Neural crest cell (in vitro differentiated cells): ENCODE results near the gene ATRN. TPM values are rescaled to one million over a fixed set of nuclear protein-coding genes. Genes with fewer than 3 reads are reported as not detected.
"Not testable (repeated sequence)": the region's sequence is repeated elsewhere in the genome, so short reads cannot be mapped to it uniquely, and the experiment has no call there.

Experiments used
- DNase-seq: peaks from one replicate; pipeline ENCODE4 v3.0.0; 2021; ENCODE audit warnings: low read depth, mixed read lengths, low spot score
- H3K27ac Mint-ChIP-seq: one replicate; pipeline ENCODE4 v1.8.0; 2021; ENCODE audit warnings: mild to moderate bottlenecking, mixed read lengths; ENCODE audit not compliant: unreplicated experiment
- H3K27me3 Mint-ChIP-seq: 2 replicates; pipeline ENCODE4 v1.8.0; 2021; ENCODE audit warnings: low read depth, mild to moderate bottlenecking, mixed read lengths
- H3K36me3 Mint-ChIP-seq: 2 replicates; pipeline ENCODE4 v1.8.0; 2021; ENCODE audit warnings: low read depth, mild to moderate bottlenecking, mixed read lengths
- H3K4me1 Mint-ChIP-seq: 2 replicates; pipeline ENCODE4 v1.8.0; 2021; ENCODE audit warnings: mixed read lengths
- H3K4me3 Mint-ChIP-seq: one replicate; pipeline ENCODE4 v1.8.0; 2021; ENCODE audit warnings: mild to moderate bottlenecking, mixed read lengths
- H3K9me3 Mint-ChIP-seq: 2 replicates; pipeline ENCODE4 v1.8.0; 2021; ENCODE audit warnings: mixed read lengths
- CTCF ChIP-seq: fragments of 200-600 bp; sonication (generic); conservative IDR thresholded peaks from 2 replicates; pipeline ENCODE4 v1.5.0; 2021; ENCODE audit warnings: antibody characterized with exemption, mild to moderate bottlenecking
- total RNA-seq: library from RNA; stranded (reverse); gene quantifications from 2 replicates; pipeline ENCODE4 v1.2.1, GENCODE V29; 2021

Gene ATRN
- total RNA-seq, 1 donor from 2014 or later: 28.6 TPM

GRCh38 chr20:3470208-3470626 is 601 bp upstream of the ATRN start:
- peaks cover 18% of the 10 kb centered on the region for H3K27me3 Mint-ChIP-seq
- H3K27ac Mint-ChIP-seq: peak overlapping the region; percentile 82
- H3K9me3 Mint-ChIP-seq: no peaks in the 10 kb centered on the region
- H3K4me1 Mint-ChIP-seq: peaks cover 28% of the 10 kb centered on the region
- H3K4me3 Mint-ChIP-seq: peak overlapping the region; percentile 88
- no peak for TF ChIP-seq CTCF
- peaks cover 5% of the 10 kb centered on the region for H3K36me3 Mint-ChIP-seq
- no peak for DNase-seq

- no peak for TF ChIP-seq CTCF
- Mint-ChIP-seq H3K36me3 (peaks cover 5% of the 10 kb centered on the region), H3K9me3 (no peaks in the 10 kb centered on the region), H3K27me3 (peaks cover 5% of the 10 kb centered on the region), H3K27ac (no peak overlapping the region), H3K4me1 (peaks cover 28% of the 10 kb centered on the region), H3K4me3 (peak overlapping the region; percentile 91)
- DNase-seq: no peak
Measured at GRCh38 chr20:3471397-3472021, 691 bp downstream of the ATRN start.

GRCh38 chr20:3472105-3472504 is 1.3 kb downstream of the ATRN start:
- Mint-ChIP-seq H3K4me1 (peaks cover 28% of the 10 kb centered on the region), H3K36me3 (peaks cover 5% of the 10 kb centered on the region), H3K9me3 (no peaks in the 10 kb centered on the region), H3K27me3 (no peaks in the 10 kb centered on the region), H3K27ac (no peak overlapping the region), H3K4me3 (peak overlapping the region; percentile 91)
- DNase-seq: no peak
- TF ChIP-seq CTCF: no peak

GRCh38 chr20:3473324-3473723 is 2.5 kb downstream of the ATRN start:
- peaks cover 5% of the 10 kb centered on the region for H3K36me3 Mint-ChIP-seq
- H3K27ac Mint-ChIP-seq: no peak overlapping the region
- no peak for TF ChIP-seq CTCF
- H3K4me3 Mint-ChIP-seq: peak overlapping the region; percentile 50
- peaks cover 28% of the 10 kb centered on the region for H3K4me1 Mint-ChIP-seq
- DNase-seq: no peak
- no peaks in the 10 kb centered on the region for H3K27me3 Mint-ChIP-seq
- H3K9me3 Mint-ChIP-seq: no peaks in the 10 kb centered on the region

- no peak for DNase-seq
- H3K4me3 Mint-ChIP-seq: peak overlapping the region; percentile 50
Measured at GRCh38 chr20:3473944-3474343, 3.1 kb downstream of the ATRN start.

GRCh38 chr20:3477003-3477860 is 6.4 kb downstream of the ATRN start:
- H3K9me3 Mint-ChIP-seq, H3K4me3 Mint-ChIP-seq, H3K27ac Mint-ChIP-seq, DNase-seq, H3K27me3 Mint-ChIP-seq, H3K36me3 Mint-ChIP-seq: not testable (repeated sequence)
- H3K4me1 Mint-ChIP-seq: peaks cover 18% of the 10 kb centered on the region

More at GRCh38 chr20:3473944-3474343, 3.1 kb downstream of the ATRN start:
- Mint-ChIP-seq H3K9me3 (no peaks in the 10 kb centered on the region), H3K36me3 (peaks cover 5% of the 10 kb centered on the region), H3K27ac (no peak overlapping the region), H3K4me1 (peaks cover 28% of the 10 kb centered on the region), H3K27me3 (no peaks in the 10 kb centered on the region)
- no peak for TF ChIP-seq CTCF
